ENCODE results near the gene NCKAP5.

DNA sequence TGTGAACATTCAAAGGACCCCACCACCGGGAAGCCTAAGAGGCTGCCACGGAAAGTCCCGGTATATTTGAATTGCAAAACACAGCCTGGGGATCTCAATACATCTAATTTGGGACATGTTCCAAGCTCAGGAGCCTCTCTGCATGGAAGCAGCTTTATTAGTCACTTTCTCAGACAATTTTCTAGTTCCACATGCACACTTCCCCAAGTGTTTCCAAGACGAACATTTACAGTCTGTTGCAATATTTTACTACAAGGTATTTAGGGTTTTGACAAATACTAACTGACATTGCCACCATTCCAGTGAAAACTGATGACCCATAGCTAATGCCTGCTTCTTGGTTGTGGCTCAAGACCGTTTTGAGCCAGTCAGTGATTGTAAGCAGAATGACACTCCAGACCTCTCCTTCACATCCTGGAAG is 145.3 kb downstream of the NCKAP5 start:
- TF ChIP-seq YY1 (IDR thresholded peaks at IDR 0.05) (no peak), EGR1 (IDR thresholded peaks at IDR 0.05; ENCODE audit: low read depth in 2 of 2) (no peak)
- TF ChIP-seq, protein P1, sequence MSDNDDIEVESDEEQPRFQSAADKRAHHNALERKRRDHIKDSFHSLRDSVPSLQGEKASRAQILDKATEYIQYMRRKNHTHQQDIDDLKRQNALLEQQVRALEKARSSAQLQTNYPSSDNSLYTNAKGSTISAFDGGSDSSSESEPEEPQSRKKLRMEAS (IDR thresholded peaks at IDR 0.05) = no peak
- TF ChIP-seq, protein P2, sequence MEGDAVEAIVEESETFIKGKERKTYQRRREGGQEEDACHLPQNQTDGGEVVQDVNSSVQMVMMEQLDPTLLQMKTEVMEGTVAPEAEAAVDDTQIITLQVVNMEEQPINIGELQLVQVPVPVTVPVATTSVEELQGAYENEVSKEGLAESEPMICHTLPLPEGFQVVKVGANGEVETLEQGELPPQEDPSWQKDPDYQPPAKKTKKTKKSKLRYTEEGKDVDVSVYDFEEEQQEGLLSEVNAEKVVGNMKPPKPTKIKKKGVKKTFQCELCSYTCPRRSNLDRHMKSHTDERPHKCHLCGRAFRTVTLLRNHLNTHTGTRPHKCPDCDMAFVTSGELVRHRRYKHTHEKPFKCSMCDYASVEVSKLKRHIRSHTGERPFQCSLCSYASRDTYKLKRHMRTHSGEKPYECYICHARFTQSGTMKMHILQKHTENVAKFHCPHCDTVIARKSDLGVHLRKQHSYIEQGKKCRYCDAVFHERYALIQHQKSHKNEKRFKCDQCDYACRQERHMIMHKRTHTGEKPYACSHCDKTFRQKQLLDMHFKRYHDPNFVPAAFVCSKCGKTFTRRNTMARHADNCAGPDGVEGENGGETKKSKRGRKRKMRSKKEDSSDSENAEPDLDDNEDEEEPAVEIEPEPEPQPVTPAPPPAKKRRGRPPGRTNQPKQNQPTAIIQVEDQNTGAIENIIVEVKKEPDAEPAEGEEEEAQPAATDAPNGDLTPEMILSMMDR (IDR thresholded peaks at IDR 0.05; ENCODE audit: low read depth, low read length, missing input control) = no peak
